ENCODE results near the gene MMP11. TPM values are rescaled to one million over a fixed set of nuclear protein-coding genes. Genes with fewer than 3 reads are reported as not detected.

MMP11 gene
- total RNA-seq, 1 experiment from 2014 or later, result 48.2 TPM

GRCh38 chr22:23818541-23818940, 45.9 kb downstream of the MMP11 start:
- H3K4me3 ChIP-seq (ENCODE audit: low read length), result no peak overlapping the region
- no peaks in the 10 kb centered on the region for H3K9me2 ChIP-seq (replicated peaks; ENCODE audit: insufficient read depth, low read length)
- H3K27ac ChIP-seq (ENCODE audit: low read length), result peak overlapping the region; percentile 69
- no peaks in the 10 kb centered on the region for H3K27me3 ChIP-seq (ENCODE audit: low read length)
- peak; percentile 76 for DNase-seq
- H3K4me1 ChIP-seq (ENCODE audit: low read length), result peaks cover 63% of the 10 kb centered on the region
- H3K79me2 ChIP-seq (ENCODE audit: low read length), result peaks cover 53% of the 10 kb centered on the region
- 0 out of 2 replicates have a peak, but pooled peaks cover 6% of the 10 kb centered on the region for H4K20me1 ChIP-seq (ENCODE audit: insufficient read depth, low read depth, low read length)
- no peak overlapping the region for H2AFZ ChIP-seq (ENCODE audit: low read length)
- peak overlapping the region; percentile 14 for H3K4me2 ChIP-seq (ENCODE audit: low read depth, low read length, poor library complexity, severe bottlenecking)
- peaks cover 53% of the 10 kb centered on the region for H3K36me3 ChIP-seq (ENCODE audit: insufficient read depth, low read length)
- H3K9me3 ChIP-seq (ENCODE audit: low read length), result no peaks in the 10 kb centered on the region
- no peak overlapping the region for H3K9ac ChIP-seq (ENCODE audit: low read length)

DNA sequence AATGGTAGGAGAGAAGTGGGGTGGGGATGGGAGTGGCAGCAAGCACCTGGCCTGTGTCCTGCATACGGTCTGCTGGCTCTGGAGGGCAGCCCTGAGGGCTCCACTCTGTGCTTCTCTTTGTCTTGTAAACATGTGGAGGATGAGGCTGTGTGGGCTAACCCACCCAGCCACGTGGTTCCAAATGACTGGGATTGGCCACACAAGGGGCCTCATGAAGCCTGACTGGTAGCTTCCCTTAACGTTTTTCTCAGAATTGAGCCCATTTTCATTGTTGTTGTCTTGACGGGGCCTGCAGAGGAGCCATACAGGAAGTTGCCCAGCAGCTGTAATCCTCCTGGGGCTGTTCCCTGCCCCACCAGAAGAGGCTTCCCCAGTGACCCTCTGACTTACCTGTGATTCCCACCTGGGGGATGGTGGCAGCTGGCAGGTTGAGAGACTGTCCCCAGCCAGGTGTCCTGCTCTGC, 48.1 kb downstream of the MMP11 start:
- Histone ChIP-seq H3K4me2 (ENCODE audit: low read depth, low read length, poor library complexity, severe bottlenecking) (no peak overlapping the region), H3K4me3 (ENCODE audit: low read length) (no peak overlapping the region), H3K27ac (ENCODE audit: low read length) (peak overlapping the region; percentile 55), H3K79me2 (ENCODE audit: low read length) (peaks cover 51% of the 10 kb centered on the region), H3K9me3 (ENCODE audit: low read length) (no peaks in the 10 kb centered on the region), H4K20me1 (ENCODE audit: insufficient read depth, low read depth, low read length) (0 out of 2 replicates have a peak, but pooled peaks cover 6% of the 10 kb centered on the region), H3K9me2 (replicated peaks; ENCODE audit: insufficient read depth, low read length) (no peaks in the 10 kb centered on the region), H3K4me1 (ENCODE audit: low read length) (peaks cover 85% of the 10 kb centered on the region), H3K36me3 (ENCODE audit: insufficient read depth, low read length) (peaks cover 63% of the 10 kb centered on the region), H2AFZ (ENCODE audit: low read length) (no peak overlapping the region), H3K9ac (ENCODE audit: low read length) (no peak overlapping the region), H3K27me3 (ENCODE audit: low read length) (no peaks in the 10 kb centered on the region)
- no peak for DNase-seq

GRCh38 chr22:23822101-23822671, 49.5 kb downstream of the MMP11 start:
- no peaks in the 10 kb centered on the region for H3K9me3 ChIP-seq (ENCODE audit: low read length)
- peaks cover 6% of the 10 kb centered on the region; the same call in 1 of the 2 replicates for H4K20me1 ChIP-seq (ENCODE audit: insufficient read depth, low read depth, low read length)
- no peaks in the 10 kb centered on the region for H3K9me2 ChIP-seq (replicated peaks; ENCODE audit: insufficient read depth, low read length)
- no peak overlapping the region for H2AFZ ChIP-seq (ENCODE audit: low read length)
- no peaks in the 10 kb centered on the region for H3K27me3 ChIP-seq (ENCODE audit: low read length)
- peaks cover 53% of the 10 kb centered on the region for H3K36me3 ChIP-seq (ENCODE audit: insufficient read depth, low read length)
- no peak overlapping the region for H3K4me3 ChIP-seq (ENCODE audit: low read length)
- H3K79me2 ChIP-seq (ENCODE audit: low read length), result peaks cover 44% of the 10 kb centered on the region
- peaks cover 84% of the 10 kb centered on the region for H3K4me1 ChIP-seq (ENCODE audit: low read length)
- H3K4me2 ChIP-seq (ENCODE audit: low read depth, low read length, poor library complexity, severe bottlenecking), result no peak overlapping the region
- no peak for DNase-seq
- H3K9ac ChIP-seq (ENCODE audit: low read length), result 0 out of 2 replicates have a peak overlapping the region, but pooled peaks have one; percentile 3
- H3K27ac ChIP-seq (ENCODE audit: low read length), result no peak overlapping the region

DNA sequence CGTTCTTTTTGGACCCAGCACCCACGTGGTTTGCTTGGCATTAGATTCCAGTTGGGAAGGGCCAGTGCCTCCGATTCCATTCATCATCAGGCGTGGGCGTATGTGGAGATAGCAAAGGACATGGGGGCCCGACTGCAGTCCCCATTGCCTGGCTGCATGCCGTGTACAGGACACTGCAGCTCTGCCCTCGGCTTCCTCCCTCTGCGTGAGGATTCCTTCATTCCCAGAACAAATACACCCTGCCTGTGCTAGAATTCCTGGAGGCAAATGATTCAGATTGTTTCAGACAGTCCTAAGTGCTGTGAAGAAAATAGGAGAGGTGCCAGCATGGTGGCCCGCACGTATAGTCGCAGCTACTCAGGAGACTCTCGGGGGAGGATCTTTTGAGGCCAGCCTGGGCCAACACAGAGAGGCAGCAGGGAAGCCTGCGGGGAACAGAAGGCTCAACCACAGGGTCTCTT, 50.7 kb downstream of the MMP11 start:
- peaks cover 44% of the 10 kb centered on the region for H3K79me2 ChIP-seq (ENCODE audit: low read length)
- no peaks in the 10 kb centered on the region for H3K9me3 ChIP-seq (ENCODE audit: low read length)
- H4K20me1 ChIP-seq (ENCODE audit: insufficient read depth, low read depth, low read length), result peaks cover 6% of the 10 kb centered on the region; the same call in 1 of the 2 replicates

DNA sequence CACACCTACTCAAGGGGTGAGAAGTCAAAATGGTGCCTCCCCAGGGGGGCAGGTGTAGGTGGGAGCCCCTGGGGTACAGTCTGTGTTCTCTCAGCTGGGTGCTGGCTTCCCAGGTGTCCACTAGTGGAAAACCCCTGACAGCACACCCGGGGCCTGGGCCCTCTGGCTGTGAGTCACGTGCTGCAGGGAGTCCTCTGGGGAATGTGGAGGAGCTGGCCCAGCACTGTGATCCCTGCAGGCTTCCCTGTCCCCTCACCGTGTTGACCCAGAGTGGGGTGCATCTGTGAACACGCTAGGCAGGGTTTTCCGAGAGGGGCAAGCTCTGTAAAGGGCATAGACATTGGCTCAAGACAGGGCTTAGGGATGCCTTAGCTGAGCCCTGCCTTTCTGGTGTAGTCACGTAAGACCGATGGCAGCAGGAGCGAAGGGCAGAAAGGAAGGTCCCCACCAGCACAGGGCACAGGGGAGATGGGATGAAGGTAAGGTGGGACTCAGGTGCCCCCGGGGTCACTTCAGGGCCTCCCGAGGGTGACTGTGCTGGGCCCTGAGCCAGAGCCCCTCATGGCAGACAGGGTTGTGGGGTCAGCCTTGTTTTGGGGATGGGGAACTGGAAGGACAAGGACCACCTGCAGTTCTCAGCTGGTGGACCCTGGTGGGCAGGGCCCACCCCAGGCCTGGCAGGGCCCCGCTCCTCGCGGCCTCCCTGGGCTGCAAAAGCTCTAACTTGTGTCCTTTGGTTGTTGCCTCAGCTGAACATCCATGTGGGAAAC, 52.0 kb downstream of the MMP11 start:
- DNase-seq, result no peak
- Histone ChIP-seq H3K79me2 (ENCODE audit: low read length) (peaks cover 50% of the 10 kb centered on the region), H3K9ac (ENCODE audit: low read length) (no peak overlapping the region), H3K4me1 (ENCODE audit: low read length) (peaks cover 81% of the 10 kb centered on the region), H3K27ac (ENCODE audit: low read length) (peak overlapping the region; percentile 12; the same call in 1 of the 2 replicates), H3K27me3 (ENCODE audit: low read length) (no peaks in the 10 kb centered on the region), H4K20me1 (ENCODE audit: insufficient read depth, low read depth, low read length) (peaks cover 16% of the 10 kb centered on the region; the same call in 1 of the 2 replicates), H3K9me3 (ENCODE audit: low read length) (no peaks in the 10 kb centered on the region), H3K4me3 (ENCODE audit: low read length) (no peak overlapping the region), H2AFZ (ENCODE audit: low read length) (no peak overlapping the region), H3K9me2 (replicated peaks; ENCODE audit: insufficient read depth, low read length) (no peaks in the 10 kb centered on the region), H3K4me2 (ENCODE audit: low read depth, low read length, poor library complexity, severe bottlenecking) (no peak overlapping the region), H3K36me3 (ENCODE audit: insufficient read depth, low read length) (peaks cover 54% of the 10 kb centered on the region)

More for the DNA sequence above, 50.7 kb downstream of the MMP11 start:
- Histone ChIP-seq H3K9me2 (replicated peaks; ENCODE audit: insufficient read depth, low read length) (no peaks in the 10 kb centered on the region), H3K4me2 (ENCODE audit: low read depth, low read length, poor library complexity, severe bottlenecking) (no peak overlapping the region), H2AFZ (ENCODE audit: low read length) (no peak overlapping the region), H3K27me3 (ENCODE audit: low read length) (no peaks in the 10 kb centered on the region), H3K36me3 (ENCODE audit: insufficient read depth, low read length) (peaks cover 55% of the 10 kb centered on the region), H3K27ac (ENCODE audit: low read length) (no peak overlapping the region), H3K9ac (ENCODE audit: low read length) (no peak overlapping the region), H3K4me1 (ENCODE audit: low read length) (peaks cover 81% of the 10 kb centered on the region), H3K4me3 (ENCODE audit: low read length) (no peak overlapping the region)
- DNase-seq, result no peak

- Histone ChIP-seq H3K9me2 (replicated peaks; ENCODE audit: insufficient read depth, low read length) (no peaks in the 10 kb centered on the region), H3K79me2 (ENCODE audit: low read length) (peaks cover 52% of the 10 kb centered on the region), H3K4me3 (ENCODE audit: low read length) (no peak overlapping the region), H3K9me3 (ENCODE audit: low read length) (no peaks in the 10 kb centered on the region), H3K27ac (ENCODE audit: low read length) (peak overlapping the region; percentile 50; the same call in 1 of the 2 replicates), H3K4me1 (ENCODE audit: low read length) (peaks cover 83% of the 10 kb centered on the region), H3K4me2 (ENCODE audit: low read depth, low read length, poor library complexity, severe bottlenecking) (no peak overlapping the region), H3K36me3 (ENCODE audit: insufficient read depth, low read length) (peaks cover 57% of the 10 kb centered on the region), H4K20me1 (ENCODE audit: insufficient read depth, low read depth, low read length) (peaks cover 21% of the 10 kb centered on the region; the same call in 1 of the 2 replicates), H2AFZ (ENCODE audit: low read length) (no peak overlapping the region), H3K9ac (ENCODE audit: low read length) (no peak overlapping the region), H3K27me3 (ENCODE audit: low read length) (no peaks in the 10 kb centered on the region)
- DNase-seq, result no peak
Measured at GRCh38 chr22:23825246-23825905, 52.7 kb downstream of the MMP11 start.

- no peaks in the 10 kb centered on the region for H3K9me2 ChIP-seq (replicated peaks; ENCODE audit: insufficient read depth, low read length)
- no peak overlapping the region for H3K4me3 ChIP-seq (ENCODE audit: low read length)
- H3K4me1 ChIP-seq (ENCODE audit: low read length), result peaks cover 78% of the 10 kb centered on the region
- H4K20me1 ChIP-seq (ENCODE audit: insufficient read depth, low read depth, low read length), result peaks cover 30% of the 10 kb centered on the region; the same call in 1 of the 2 replicates
- peaks cover 62% of the 10 kb centered on the region for H3K36me3 ChIP-seq (ENCODE audit: insufficient read depth, low read length)
- H3K9ac ChIP-seq (ENCODE audit: low read length), result no peak overlapping the region
- no peak for DNase-seq
- H3K4me2 ChIP-seq (ENCODE audit: low read depth, low read length, poor library complexity, severe bottlenecking), result no peak overlapping the region
- no peak overlapping the region for H2AFZ ChIP-seq (ENCODE audit: low read length)
- peak overlapping the region; percentile 50 for H3K27ac ChIP-seq (ENCODE audit: low read length)
- no peaks in the 10 kb centered on the region for H3K9me3 ChIP-seq (ENCODE audit: low read length)
- peaks cover 53% of the 10 kb centered on the region for H3K79me2 ChIP-seq (ENCODE audit: low read length)
- H3K27me3 ChIP-seq (ENCODE audit: low read length), result no peaks in the 10 kb centered on the region
Measured at GRCh38 chr22:23826510-23827350, 54.1 kb downstream of the MMP11 start.
